H4 (cell line): ENCODE measurements around the gene STIM1. TPM values are rescaled to one million over a fixed set of nuclear protein-coding genes. Genes with fewer than 3 reads are reported as not detected.

Experiments
- DNase-seq: peaks from one replicate; pipeline ENCODE4 v3.0.0-alpha.2; 2015; ENCODE audit warnings: low spot score
- total RNA-seq: library from RNA; depleted of rRNA; stranded (reverse); fragments of >200 nt; shearing (Covaris generic); gene quantifications from 2 replicates; pipeline ENCODE4 v1.2.3, GENCODE V29; 2014

Gene STIM1
- total RNA-seq, 1 experiment from 2014 or later = 22.1 TPM

DNA sequence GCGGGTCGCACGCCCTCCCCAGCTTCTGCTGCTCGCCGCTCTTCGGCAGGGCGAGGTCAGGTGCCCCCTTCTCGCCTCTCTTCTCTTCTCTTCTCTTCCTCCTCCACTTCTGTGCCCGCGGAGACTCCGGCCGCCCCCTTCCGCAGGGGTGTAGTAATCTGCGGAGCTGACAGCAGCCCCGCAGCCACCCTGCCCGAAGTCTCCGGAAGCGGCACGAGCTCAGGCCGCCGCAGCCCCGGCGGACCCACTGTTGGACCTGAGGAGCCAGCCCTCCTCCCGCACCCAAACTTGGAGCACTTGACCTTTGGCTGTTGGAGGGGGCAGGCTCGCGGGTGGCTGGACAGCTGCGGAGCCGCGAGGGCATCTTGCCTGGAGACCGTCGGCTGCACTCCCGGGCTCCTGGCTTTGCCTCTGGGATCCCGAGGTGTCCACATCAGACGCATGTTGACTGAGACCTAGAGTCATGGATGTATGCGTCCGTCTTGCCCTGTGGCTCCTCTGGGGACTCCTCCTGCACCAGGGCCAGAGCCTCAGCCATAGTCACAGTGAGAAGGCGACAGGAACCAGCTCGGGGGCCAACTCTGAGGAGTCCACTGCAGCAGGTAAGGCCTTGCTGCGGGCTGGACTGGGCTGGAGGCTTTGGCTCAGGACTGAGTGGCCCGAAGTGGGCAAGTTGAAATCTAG is 486 bp downstream of the STIM1 start:
- no peak for DNase-seq

DNA sequence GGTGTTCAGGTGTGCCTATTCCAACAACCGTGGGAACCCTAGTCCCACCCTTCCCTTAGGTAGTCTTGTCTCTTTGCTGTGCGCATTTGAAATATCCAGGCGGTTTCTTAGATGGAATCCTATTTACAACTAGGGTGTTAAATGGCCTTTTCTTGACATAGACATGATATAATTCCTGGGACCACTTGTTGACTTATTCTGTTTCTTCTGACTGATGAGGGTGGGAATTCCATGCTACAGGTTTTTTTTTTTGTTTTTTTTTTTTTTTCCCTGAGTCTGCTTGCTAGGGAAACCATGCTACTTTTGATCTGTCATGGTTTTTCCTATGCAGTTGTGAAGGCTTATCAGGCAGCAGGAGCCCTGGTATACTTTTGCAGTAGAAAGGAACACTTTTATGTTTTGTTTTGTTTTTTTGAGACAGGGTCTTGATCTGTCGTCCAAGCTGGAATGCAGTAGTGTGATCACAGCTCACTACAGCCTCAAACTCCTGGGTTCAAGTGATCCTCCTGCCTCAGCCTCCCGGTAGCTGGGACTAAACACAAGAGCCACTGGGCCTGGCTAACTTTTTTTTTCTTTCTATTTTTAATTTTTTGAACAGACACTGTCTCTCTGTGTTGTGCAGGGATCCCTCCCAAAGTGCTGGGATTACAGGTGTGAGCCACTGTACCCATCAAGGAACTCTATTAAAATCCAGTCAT is 1.5 kb downstream of the STIM1 start:
- no peak for DNase-seq

DNA sequence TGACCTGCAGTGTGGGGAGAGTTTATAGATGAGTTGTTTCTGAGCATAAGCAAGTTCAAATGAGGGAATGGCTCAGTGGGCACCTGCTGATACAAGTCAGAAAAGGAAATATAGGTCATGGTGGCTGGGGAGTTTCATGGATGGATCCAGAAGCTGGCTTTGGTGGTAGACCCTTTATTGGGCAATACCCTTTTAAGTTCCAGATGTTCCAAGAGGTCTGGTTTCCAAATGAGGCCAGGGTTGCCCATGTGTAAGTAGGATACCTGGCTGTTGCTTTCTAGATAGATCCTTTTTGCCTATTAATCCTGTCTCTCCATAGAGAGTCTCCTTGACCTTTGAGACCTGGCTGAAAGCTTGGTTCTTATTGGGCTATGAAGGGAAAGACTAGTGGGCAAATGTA is 2.2 kb downstream of the STIM1 start:
- DNase-seq = no peak

DNA sequence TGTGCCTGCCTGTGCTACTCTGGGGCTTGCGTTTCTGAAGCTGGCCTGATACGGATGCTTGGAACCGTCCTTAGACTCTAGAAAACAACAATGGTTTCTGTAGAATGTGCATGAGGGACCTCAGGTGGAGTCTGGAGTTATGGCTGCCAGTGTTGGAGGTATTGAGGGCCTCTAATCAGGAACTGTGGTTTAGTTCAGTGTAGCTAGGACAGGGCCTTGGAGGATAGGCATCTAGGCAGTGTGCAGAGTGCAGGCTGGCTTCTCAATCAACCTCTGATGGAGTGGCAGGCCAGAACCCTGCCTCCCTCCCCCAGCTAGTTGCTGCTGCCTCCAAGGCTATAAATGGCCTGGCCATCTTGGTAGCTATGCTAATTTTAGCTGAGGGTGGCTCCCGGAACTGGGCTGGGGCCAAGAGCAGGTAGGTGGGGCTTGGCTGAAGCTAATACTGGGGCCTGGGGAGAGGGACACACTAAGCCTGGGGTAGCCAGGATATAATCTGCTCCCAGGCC is 4.0 kb downstream of the STIM1 start:
- DNase-seq = no peak

DNA sequence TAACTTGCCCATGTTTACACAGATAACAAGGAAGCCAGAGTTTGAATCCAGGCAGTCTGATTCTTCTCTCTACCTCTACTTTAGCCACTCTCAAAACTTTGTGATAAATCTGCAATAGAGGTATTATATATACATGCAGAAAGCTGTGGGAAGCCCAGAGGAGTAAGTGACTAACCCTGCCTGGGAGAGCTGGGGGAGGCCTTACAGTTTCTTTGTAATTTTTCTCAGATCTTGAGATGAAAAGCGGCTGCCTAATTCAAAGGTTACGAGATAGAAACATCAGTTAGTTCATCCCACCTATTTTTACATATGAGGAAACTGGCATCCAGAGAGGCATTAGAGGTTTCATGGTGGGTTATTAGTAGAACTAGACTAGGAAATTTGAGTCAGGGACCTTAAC is 4.9 kb downstream of the STIM1 start:
- no peak for DNase-seq

DNA sequence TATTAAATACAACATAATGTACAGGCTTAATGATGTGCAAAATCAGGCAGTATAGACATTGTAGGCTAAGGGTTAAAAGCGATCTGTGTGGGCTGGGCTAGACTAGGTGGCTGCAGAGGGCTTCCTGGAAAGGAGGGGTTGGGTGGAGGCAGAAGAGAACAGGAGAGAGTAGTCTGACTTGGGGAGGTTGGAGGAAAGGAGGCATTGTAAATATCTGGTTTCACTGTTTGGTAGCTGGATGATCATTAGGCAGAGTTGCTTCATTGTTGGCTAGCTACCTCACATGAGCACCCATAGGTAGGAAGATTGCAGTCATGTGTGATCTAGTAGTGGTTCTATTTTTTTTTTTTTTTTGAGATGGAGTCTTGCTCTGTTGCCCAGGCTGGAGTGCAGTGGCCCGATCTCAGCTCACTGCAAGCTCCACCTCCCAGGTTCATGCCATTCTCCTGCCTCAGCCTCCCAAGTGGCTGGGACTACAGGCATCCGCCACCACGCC is 5.5 kb downstream of the STIM1 start:
- peak; percentile 40 for DNase-seq

DNA sequence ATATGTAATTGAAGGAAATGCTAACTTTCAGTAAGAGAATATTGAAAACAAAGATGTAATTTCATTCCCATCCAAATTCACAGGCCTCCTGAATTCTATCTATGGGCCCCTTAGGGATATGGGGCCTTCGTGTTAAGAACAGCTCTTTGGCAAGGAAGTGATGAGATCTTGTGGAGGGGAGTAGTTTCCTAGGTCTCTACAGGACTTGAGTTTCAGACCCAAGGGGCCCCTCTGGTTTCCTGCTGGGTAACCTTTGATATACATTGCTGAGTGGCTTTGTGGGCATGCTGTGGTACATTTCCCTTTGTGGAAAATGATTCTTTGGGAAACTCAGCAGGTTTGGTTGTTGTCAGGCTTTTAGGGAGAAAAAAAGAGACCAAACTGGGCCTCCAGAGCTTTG is 6.2 kb downstream of the STIM1 start:
- peak; percentile 28 for DNase-seq

DNA sequence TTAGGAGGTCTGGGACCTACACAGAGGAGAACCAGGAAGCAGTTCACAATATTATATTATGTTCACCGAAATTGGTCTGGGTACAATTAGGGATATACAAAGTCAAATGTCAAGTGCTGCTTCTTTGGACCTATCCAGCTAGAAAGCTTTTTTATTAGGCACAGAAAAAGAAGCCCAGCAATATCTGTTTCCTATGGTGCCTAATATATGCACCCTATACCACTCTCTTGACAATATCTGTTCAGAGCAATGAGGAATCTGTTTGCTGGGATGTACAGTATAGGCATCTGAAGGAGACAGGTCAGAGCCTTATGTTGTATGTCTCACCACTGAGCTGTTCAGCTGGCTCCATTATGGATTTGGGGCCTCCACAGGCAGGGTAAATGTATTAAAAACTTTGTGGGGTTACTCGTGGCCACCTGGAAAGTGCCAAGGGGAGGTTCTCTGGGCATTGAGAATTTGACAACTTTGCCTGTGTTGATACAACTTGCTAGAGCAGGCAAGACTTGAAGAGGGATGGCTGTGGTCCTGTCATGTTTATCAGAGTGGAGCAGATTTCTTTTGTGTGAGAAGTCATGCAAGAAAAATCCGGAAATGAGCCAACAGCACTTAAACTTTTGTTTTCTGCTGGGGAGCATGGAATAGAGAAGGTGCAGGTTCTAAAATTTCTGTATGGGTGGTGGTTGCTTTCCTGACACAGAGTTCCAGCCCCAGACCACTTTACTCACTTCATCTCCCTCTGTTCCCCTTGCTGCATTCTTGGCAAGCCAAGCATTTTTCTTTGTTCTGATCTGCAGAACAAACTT is 10.1 kb downstream of the STIM1 start:
- DNase-seq = peak; percentile 56

DNA sequence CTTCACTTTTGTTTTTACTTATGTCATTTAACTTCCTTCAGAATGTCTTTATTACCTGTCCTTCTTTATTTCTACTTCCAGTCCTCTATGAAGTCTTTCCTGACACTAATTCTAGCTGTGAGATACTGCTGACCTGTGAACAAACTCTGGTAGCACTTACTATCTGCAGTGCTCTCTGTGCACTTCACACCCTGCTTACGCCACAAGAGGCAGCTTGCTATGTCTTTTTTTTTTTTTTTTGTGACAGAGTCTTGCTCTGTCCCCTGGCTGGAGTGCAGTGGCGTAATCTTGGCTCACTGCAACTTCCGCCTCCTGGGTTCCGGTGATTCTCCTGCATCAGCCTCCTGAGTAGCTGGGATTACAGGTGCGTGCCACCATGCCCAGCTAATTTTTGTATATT is 10.7 kb downstream of the STIM1 start:
- DNase-seq = peak; percentile 27

DNA sequence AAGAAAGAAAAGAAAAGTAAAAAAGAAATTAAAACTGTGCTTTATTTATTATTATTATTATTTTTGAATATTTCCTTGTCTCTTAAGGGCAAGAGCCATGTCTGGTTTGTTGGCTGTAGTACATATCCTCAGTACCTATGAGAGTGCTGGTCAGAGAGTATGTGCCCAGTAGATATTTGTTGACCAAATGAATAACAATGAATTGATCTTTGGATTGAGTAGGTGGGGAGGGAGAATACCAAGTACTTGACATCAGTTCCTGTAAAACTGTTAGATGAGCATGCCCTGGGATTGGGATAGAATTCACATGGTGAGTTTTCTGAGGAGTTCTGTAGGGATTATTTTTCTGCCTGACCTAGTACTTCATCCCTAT is 11.4 kb downstream of the STIM1 start:
- DNase-seq = no peak

DNA sequence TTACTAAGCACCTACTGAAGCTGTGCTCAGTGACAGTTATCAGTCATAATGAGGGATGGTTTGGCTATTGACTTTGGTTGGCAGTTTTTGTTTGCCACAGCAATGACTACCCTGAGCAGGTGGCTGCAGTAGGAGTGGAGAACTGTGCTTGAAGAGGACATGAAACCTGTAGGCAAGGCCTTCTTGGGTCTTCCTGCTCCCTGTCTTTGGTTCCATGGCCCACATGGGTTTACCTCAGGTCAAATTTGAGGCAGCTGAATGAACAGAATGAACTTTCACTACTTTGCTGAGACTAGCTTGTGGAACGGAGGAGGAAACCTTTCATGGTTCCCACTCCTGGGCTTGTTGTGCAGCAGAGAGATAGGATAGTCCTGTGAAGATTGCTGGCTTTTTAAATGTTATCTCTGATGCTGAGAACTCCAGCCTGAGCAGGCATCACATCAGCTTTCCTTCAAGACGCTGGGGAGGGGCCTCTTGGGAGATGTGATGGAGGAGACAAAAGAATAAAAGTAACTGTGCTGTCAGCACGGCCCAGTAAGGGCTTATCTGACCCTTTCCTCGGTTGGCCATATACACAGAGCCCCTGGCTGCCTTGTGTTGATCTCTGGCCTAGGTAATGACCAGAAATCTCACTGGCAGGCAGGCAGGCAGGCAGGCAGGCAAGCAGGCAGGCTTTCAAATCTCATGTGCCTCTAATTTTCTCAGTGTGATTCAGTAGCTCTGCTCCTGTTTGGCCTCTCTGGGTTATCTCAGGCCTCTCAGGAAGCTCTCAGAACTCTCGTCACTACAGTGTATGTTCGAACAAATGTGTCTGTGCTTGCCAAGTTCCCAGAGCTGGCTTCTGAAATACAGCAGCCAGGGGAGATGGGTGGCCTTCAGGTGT is 12.0 kb downstream of the STIM1 start:
- no peak for DNase-seq

DNA sequence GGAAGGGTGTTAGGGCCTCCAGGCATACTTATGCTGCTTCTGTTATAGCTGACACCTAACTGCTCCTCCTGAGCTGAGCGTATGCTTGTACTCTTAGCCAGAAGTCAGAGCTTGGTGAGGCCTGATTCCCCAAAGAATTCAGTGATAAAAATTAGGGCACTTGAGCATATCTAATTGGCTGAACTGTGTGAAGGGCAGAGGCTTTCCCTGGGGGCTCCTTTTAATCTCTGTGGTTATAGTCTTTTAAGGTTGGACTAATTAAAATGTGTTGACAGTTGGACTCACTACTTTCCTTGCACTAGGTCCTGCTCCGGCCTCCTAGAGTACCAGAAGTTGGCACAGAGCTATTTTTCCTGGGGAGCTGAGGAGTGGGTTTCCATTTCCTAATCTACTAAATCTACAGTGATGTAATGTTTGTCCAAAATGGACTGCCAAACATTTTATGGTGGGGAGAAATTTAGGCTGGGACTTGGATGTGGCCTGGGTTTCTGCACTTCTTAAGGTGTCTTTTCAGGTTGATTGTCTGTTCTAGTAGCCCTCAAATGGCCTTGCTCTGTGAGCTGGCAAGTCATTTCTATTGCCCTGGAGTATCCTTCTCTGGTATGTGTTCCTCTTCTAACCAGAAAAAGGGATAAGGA is 18.4 kb downstream of the STIM1 start:
- DNase-seq = no peak

DNA sequence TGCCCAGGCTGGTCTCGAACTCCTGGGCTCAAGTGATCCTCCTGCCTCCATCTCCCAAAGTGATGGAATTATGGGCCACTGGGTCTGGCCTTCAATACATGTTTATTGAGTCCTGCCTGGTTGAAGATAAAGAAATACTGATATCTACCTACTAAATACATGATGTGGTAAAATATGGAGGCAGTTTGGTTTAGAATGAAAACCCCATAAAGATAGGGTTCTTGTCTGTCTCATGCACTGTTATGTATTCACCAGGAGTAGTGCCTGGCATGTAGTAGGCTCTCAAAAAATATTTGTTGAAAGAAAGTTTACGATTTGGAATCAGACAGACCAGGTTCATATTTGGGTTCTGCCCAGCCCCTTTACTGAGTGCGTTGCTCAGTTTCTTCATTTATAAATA is 21.1 kb downstream of the STIM1 start:
- DNase-seq = no peak

DNA sequence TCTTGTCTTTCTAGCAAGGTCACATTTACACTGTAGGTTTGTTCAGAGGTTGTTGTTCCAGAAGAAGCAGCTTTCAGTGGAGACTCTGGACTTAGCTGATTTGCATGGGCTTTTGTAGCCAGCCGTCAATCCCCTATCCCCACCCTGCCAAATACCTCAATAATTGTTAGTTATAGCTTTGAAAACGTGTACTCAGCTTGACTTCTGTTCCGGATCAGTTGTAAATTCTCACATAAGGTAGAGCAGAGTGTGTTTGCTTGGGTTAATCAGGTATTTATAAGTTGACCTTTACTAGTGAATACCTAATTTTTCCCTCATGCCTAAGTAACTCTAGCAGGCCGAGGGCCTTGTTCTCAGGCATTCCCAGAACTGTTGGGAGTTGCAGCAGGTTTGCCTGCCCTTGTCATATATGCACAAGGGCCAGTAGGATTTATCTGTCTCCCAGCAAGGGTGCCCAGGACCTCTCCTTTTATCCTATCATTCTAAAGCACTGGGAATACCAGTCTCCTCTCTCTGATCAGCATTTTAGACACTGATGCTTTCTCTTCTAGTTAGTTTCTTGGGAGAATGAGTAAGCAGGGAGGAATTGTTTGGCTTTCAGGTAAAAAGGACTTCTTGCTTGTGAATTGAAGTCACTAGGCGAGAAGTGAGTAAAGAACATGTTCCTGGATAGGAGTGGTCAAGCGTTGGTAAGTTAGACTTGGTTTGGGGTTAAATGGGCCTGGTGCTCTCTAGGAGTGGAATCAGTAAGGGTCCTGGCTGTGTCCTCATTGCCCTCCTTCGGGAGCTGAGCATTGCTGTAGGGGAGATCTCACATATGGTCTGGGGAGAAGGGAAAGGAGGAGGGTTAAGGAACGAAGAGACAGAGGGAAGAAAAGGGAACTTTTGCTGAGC is 22.1 kb downstream of the STIM1 start:
- no peak for DNase-seq

DNA sequence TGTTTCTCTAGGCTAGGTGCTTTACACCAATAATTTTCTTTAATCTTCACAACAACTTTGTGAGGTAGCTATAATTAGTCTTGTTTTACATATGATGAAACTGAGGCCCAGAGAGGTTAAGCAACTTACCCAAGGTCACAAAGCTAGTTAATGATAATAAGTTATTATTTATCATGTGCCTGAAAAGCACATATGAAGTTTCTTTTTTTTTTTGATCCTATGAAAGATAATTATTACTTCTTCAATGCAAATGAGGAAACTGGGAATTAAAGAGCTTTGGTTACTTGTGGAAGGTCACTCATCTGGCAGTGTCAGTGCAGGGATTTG is 22.8 kb downstream of the STIM1 start:
- DNase-seq = no peak

DNA sequence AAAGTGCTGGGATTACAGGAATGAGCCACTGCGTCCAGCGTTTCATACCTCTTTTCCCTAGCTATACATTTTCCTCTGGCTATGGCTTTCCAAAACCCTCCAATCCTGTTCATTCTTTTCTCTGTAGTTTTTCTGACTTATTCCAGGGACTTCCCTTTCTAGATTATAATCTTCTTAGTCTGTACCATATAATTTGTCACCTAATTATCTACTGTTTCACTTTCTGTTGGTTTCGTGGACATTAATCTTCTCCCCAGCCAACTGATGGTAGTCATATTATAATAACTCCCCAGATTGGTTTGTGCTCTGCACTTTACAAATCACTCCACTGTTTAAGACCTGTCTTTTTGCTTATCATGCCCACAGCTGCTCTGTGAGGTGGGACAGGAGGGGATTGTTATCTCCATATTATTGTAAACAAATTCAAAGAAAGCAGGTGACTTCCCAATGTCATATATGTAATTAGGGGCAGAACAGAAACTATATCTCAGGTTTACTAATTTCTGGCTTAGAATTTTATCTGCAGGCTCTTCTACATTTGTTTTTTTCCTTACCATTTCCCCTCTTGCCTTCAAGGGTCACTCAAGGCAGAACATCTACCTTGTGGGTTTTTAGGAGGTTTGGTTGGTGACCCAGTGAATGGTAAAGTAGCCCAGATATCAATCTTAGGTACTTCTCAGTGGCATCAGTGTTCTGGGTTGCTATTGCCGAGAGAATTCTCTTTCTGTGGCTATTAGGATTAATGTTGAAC is 23.9 kb downstream of the STIM1 start:
- no peak for DNase-seq

DNA sequence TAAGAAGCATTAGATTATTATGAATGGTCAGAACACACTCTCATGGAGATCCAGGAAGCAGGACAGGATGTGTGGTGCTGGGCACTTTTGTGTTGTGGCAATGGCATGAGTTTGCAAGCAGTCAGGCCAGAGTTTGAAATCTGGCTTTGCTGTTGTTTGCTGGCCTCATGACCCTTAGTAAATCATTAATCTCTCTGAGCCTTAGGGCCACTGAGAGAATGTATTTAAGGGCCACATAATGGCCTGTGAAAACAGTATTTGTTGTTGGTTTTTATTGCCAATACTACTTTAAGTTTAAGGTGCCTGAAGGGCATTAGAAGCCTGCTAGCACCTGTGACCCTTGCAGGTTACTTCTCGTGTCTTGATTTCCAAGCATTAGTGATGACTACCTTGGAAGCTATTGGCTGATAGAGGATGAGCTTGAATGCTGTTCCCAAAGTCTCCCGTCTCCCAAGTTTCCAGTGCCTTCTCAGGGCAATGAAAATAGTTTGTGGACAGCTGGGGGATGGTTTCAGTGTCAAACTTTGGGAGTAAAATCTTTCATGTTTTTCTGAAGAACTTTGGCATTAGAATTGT is 24.6 kb downstream of the STIM1 start:
- DNase-seq = no peak

DNA sequence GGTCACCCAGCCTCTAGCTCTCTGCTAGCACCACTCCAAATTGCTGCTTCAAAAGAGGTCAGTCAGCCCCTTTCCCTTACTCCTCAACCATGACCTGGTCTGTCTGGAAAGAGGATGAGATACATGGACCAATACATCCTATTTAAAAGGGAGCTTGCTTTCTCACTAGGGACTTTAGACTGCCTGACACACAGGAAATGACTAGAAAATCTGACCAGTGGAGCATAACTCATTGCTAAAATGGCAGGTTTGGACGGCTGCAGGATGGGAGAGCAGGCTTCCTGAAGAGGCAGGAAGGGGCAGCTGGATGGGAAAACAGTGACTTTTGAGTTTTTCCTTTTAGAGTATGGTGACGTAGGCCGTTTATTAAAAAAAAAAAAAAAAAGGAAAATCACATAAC is 25.3 kb downstream of the STIM1 start:
- DNase-seq = no peak

DNA sequence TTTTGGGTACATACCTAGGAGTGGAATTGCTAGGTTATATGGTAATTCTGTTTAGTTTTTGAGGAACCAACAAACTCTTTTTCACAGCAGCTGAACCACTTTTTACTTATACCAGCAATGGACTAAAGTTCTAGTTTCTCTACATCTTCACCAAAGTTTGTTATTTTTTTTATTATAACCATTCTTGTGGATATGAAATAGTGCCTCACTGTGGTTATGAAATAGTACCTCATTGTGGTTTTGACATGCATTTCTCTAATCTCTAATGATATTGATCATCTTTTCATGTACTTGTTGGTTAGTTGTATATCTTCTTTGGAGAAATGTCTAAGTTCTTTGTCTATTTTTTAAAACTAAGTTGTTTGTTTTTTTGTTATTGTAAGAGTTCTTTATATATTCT is 27.2 kb downstream of the STIM1 start:
- no peak for DNase-seq
